K562 (cell line): ENCODE measurements around the gene UNKL.

ENCODE experiments used
- ARNT ChIP-seq, 2 experiments: fragments of 450-650 bp; IDR thresholded peaks; 2 replicates each; pipeline ENCODE4 v1.6.1; 2016; ENCODE audit warnings: mild to moderate bottlenecking in 1 of 2
- CREM ChIP-seq: IDR thresholded peaks from 2 replicates; pipeline ENCODE4 v1.6.1; 2014; ENCODE audit warnings: antibody characterized with exemption, low read depth
- EZH2 ChIP-seq: IDR thresholded peaks from 2 replicates; pipeline ENCODE4 v1.6.1; 2012; ENCODE audit warnings: low read depth, mild to moderate bottlenecking, inconsistent platforms, low read length, borderline replicate concordance
- POLR2G ChIP-seq: fragments of 200-400 bp; formaldehyde crosslinking; IDR thresholded peaks from 2 replicates; pipeline ENCODE4 v1.6.1; 2017; ENCODE audit warnings: low read depth, mild to moderate bottlenecking, antibody characterized with exemption, low read length, moderate library complexity
- PYGO2 ChIP-seq: fragments of 450-650 bp; IDR thresholded peaks from 2 replicates; pipeline ENCODE4 v1.6.1; 2016; ENCODE audit warnings: mild to moderate bottlenecking, missing genetic modification characterization, moderate library complexity, missing compliant biosample characterization
- RBM22 ChIP-seq: fragments of 200-400 bp; formaldehyde crosslinking; IDR thresholded peaks from 2 replicates; pipeline ENCODE4 v1.6.1; 2018; ENCODE audit warnings: low read length, low read depth; ENCODE audit not compliant: poor library complexity, severe bottlenecking
- SMARCA4 ChIP-seq: fragments of 450-650 bp; IDR thresholded peaks from 2 replicates; pipeline ENCODE4 v1.6.1; 2016
- ZBTB2 ChIP-seq: fragments of 450-650 bp; IDR thresholded peaks from 2 replicates; pipeline ENCODE4 v1.6.1; 2016; ENCODE audit warnings: antibody characterized with exemption
- ZBTB26 ChIP-seq: fragments of 450-650 bp; formaldehyde crosslinking; IDR thresholded peaks from 2 replicates; pipeline ENCODE4 v1.4.0; 2022; ENCODE audit warnings: missing genetic modification characterization
- ZNF740 ChIP-seq, 3 experiments: fragments of 200-800 bp in 1 of 3; sonication (Bioruptor generic) in 1 of 3; sonication (generic) in 1 of 3; formaldehyde crosslinking in 1 of 3; IDR thresholded peaks; 2 replicates each; pipeline versions ENCODE4 v1.6.1 to v1.8.0; 2016 to 2022; ENCODE audit warnings: mild to moderate bottlenecking in 2 of 3, missing compliant biosample characterization in 2 of 3, missing genetic modification characterization in 2 of 3, missing genetic modification reagents in 1 of 3

- TF ChIP-seq ZBTB2 (no peak), ZNF740 (CRISPR knock-in tag; IDR thresholded peaks at IDR 0.05) (no peak), ZNF740 (tag; IDR thresholded peaks at IDR 0.05) (no peak), SMARCA4 (no peak), RBM22 (no peak), ARNT (IDR thresholded peaks at IDR 0.05) (no peak), ZBTB26 (CRISPR knock-in tag) (no peak), POLR2G (no peak), PYGO2 (no peak), EZH2 (no peak), CREM (no peak)
Measured at GRCh38 chr16:1344499-1344898, 70.0 kb downstream of the UNKL start.
